Activated CD4-positive, CD25-positive, alpha-beta regulatory T cell treated with anti-CD3 and anti-CD28 coated beads, Interleukin-2, amount 50 U/mL, for 24 hours (primary cell): ENCODE data around the gene ERVH48-1.
"Not testable (repeated sequence)": the region's sequence is repeated elsewhere in the genome, so short reads cannot be mapped to it uniquely, and the experiment has no call there.

Experiments used
- ATAC-seq, 2 donors: fragments of 150-1000 bp; cut with Tn5 transposase; one replicate each; pipeline ENCODE4 v1.10.0; 2021; ENCODE audit warnings: mild to moderate bottlenecking in 1 of 2, moderate library complexity in 1 of 2

ERVH48-1 gene

GRCh38 chr21:42903817-42904216 lies 21.6 kb downstream of the ERVH48-1 start:
- no peak for ATAC-seq

GRCh38 chr21:42900446-42900845 lies 25.0 kb downstream of the ERVH48-1 start:
- no peak for ATAC-seq

GRCh38 chr21:42892931-42893755 lies 32.3 kb downstream of the ERVH48-1 start, which contains the start of gene NDUFV3:
Gene NDUFV3, plus strand, starts transcription at chr21:42893309. Its CDS starts 25 bp downstream, at chr21:42893334.
- peak; percentile 97 for ATAC-seq

GRCh38 chr21:42892582-42892930 lies 32.9 kb downstream of the ERVH48-1 start:
- ATAC-seq = no peak

- ATAC-seq = no peak
These were observed 38.1 kb downstream of the ERVH48-1 start for GRCh38 chr21:42887326-42887725.

GRCh38 chr21:42883921-42884320 lies 41.5 kb downstream of the ERVH48-1 start:
- no peak for ATAC-seq

GRCh38 chr21:42880352-42880751 lies 45.1 kb downstream of the ERVH48-1 start:
- no peak for ATAC-seq

- ATAC-seq = peak; percentile 92 to 93
These were observed 46.2 kb downstream of the ERVH48-1 start, which contains the start of gene WDR4 for GRCh38 chr21:42878993-42879787. Gene WDR4, minus strand, starts transcription at chr21:42879539. Its CDS starts 44 bp downstream, at chr21:42879495.

- peak; percentile 4 to 18 for ATAC-seq
These were observed 46.8 kb downstream of the ERVH48-1 start for GRCh38 chr21:42878678-42878992.

- ATAC-seq = not testable (repeated sequence)
These were observed 49.6 kb downstream of the ERVH48-1 start for GRCh38 chr21:42875811-42876210.

- ATAC-seq = no peak
These were observed 52.3 kb downstream of the ERVH48-1 start for GRCh38 chr21:42873096-42873495.

GRCh38 chr21:42868196-42868595 lies 57.2 kb downstream of the ERVH48-1 start:
- ATAC-seq = no peak
